Activated naive CD4-positive, alpha-beta T cell treated with anti-CD3 and anti-CD28 coated beads, Interleukin-2, amount 50 U/mL, for 72 hours (primary cell): ENCODE results near the gene PARG. TPM values are rescaled to one million over a fixed set of nuclear protein-coding genes. Genes with fewer than 3 reads are reported as not detected.
"Not testable (repeated sequence)": the region's sequence is repeated elsewhere in the genome, so short reads cannot be mapped to it uniquely, and the experiment has no call there.

ENCODE experiments used
- ATAC-seq, 2 donors: fragments of 150-1000 bp; cut with Tn5 transposase; 2 replicates each; pipeline ENCODE4 v1.10.0; 2021; ENCODE audit warnings: mild to moderate bottlenecking in 2 of 2, moderate library complexity in 2 of 2
- DNase-seq, 2 donors: peaks; one replicate each; pipeline ENCODE4 v3.0.0; 2021 to 2022; ENCODE audit warnings: low spot score in 2 of 2
- H3K27ac Mint-ChIP-seq, 2 donors: one replicate each; pipeline ENCODE4 v1.8.0; 2022; ENCODE audit warnings: mild to moderate bottlenecking in 2 of 2, mixed read lengths in 2 of 2
- H3K36me3 Mint-ChIP-seq, 2 donors: one replicate each; pipeline ENCODE4 v1.8.0; 2022; ENCODE audit warnings: mixed read lengths in 2 of 2
- H3K9me3 Mint-ChIP-seq, 2 donors: one replicate each; pipeline ENCODE4 v1.8.0; 2022; ENCODE audit warnings: mixed read lengths in 2 of 2
- total RNA-seq, 2 donors: library from RNA; stranded (reverse); gene quantifications; one replicate each; pipeline ENCODE4 v1.2.3, GENCODE V29; 2022

Gene PARG
- 10 to 100 TPM; 23.8 to 33.0 TPM for total RNA-seq

- peak; percentile 90 for ATAC-seq
- not testable (repeated sequence) for H3K9me3 Mint-ChIP-seq
- peak; percentile 77 to 84 for DNase-seq
- Mint-ChIP-seq H3K36me3 (peaks cover 0 to 18% of the 10 kb centered on the region in 2 donors), H3K27ac (peak within 1 kb of the TSS; percentile 90 to 98)
These were observed at the start of gene PARG, which contains the start of gene TIMM23B for GRCh38 chr10:49941447-49942338. TSS of gene PARG (minus strand) at chr10:49942027. CDS start at chr10:49941725, 302 bp downstream. TSS of gene TIMM23B (plus strand) at chr10:49942053. CDS start at chr10:49942195, 142 bp downstream.

GRCh38 chr10:49988376-49988775, 46.5 kb upstream of the PARG start, which contains the start of gene AGAP6:
TSS of gene AGAP6 (plus strand) at chr10:49988406. CDS start at chr10:49988716, 310 bp downstream.
- not testable (repeated sequence) for ATAC-seq, H3K9me3 Mint-ChIP-seq, H3K27ac Mint-ChIP-seq, H3K36me3 Mint-ChIP-seq, DNase-seq

GRCh38 chr10:49987207-49987606, 45.4 kb upstream of the PARG start:
- ATAC-seq, H3K36me3 Mint-ChIP-seq, H3K27ac Mint-ChIP-seq: not testable (repeated sequence)

DNA sequence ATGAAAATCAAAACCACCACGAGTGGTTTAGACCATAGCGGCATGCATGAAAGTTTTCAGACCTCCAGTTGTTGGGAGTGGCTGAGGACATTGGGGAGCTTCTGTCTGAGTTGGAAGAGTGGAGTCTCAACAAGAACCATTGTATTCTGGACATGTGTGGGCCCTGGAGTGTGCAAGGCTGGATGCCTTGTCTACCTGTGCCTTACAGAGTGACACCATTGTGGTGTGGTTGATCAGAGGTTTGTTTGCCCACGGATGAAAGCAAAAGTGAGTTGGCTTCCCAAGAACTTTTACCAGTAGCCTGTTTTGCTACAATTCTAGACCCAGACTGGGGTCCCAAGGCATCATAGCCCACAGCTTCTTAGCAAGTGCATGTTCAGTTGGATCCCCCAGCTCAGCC, 35.9 kb upstream of the PARG start:
- H3K9me3 Mint-ChIP-seq, H3K36me3 Mint-ChIP-seq, H3K27ac Mint-ChIP-seq, ATAC-seq, DNase-seq: not testable (repeated sequence)

More at GRCh38 chr10:49987207-49987606, 45.4 kb upstream of the PARG start:
- DNase-seq, H3K9me3 Mint-ChIP-seq: not testable (repeated sequence)

GRCh38 chr10:49972094-49972493, 30.3 kb upstream of the PARG start:
- not testable (repeated sequence) for H3K36me3 Mint-ChIP-seq, ATAC-seq, H3K9me3 Mint-ChIP-seq, H3K27ac Mint-ChIP-seq, DNase-seq

GRCh38 chr10:49971466-49971865, 29.6 kb upstream of the PARG start:
- not testable (repeated sequence) for H3K9me3 Mint-ChIP-seq, H3K36me3 Mint-ChIP-seq, H3K27ac Mint-ChIP-seq, DNase-seq, ATAC-seq

DNA sequence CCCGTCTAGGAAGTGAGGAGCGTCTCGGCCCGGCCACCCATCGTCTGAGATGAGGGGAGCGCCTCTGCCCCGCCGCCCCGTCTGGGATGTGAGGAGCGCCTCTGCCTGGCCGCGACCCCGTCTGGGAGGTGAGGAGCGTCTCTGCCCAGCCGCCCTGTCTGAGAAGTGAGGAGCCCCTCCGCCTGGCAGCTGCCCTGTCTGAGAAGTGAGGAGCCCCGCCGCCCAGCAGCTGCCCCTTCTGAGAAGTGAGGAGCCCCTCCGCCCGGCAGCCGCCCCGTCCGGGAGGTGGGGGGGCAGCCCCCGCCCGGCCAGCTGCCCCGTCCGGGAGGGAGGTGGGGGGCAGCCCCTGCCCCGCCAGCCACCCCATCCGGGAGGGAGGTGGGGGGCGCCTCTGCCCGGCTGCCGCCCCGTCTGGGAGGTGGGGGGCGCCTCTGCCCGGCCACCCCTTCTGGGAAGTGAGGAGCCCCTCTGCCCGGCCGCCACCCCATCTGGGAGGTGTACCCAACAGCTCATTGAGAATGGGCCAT, 28.6 kb upstream of the PARG start:
- not testable (repeated sequence) for DNase-seq, ATAC-seq, H3K27ac Mint-ChIP-seq, H3K36me3 Mint-ChIP-seq, H3K9me3 Mint-ChIP-seq

DNA sequence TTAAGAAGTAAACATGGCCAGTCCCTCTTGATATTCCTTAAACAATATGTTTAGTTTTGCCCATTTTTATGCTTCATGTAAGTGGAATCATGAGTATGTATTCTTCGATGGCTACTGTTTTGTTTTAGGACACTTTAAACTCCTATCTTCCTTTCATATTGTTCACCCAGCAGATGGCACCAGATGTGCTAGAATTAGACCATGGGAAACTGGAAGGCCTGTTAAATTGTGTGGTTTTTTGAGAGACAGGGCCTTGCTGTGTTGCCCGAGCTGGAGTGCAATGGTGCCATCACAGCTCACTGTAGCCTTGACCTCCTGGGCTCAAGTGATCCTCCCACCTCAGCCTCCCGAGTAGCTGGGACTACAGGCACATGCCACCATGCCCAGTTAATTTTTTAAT, 11.3 kb upstream of the PARG start:
- not testable (repeated sequence) for DNase-seq, H3K36me3 Mint-ChIP-seq, H3K9me3 Mint-ChIP-seq, H3K27ac Mint-ChIP-seq
- peak in 1 of 2 donors; percentile 35 for ATAC-seq

DNA sequence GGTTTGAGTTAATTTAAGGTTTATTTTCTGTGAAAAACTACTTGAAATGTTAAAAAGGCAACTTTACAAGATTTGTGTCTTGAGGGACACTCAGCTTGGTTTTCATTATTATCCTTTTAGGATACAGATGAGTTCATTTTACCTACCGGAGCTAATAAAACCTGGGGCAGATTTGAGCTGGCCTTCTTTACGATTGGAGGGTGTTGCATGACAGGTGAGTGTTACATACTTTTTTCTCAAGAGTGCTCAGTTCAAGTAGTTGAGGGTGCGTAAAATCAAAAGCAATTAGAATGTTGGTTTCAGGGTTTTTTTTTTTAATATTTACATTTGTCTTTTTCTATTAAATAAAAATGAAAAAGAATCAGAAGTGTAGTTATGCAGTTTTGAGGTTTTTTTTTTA, 10.2 kb upstream of the PARG start:
- H3K9me3 Mint-ChIP-seq, H3K36me3 Mint-ChIP-seq, DNase-seq, H3K27ac Mint-ChIP-seq, ATAC-seq: not testable (repeated sequence)

GRCh38 chr10:49948737-49949136, 6.9 kb upstream of the PARG start:
- not testable (repeated sequence) for H3K36me3 Mint-ChIP-seq, H3K27ac Mint-ChIP-seq, DNase-seq, H3K9me3 Mint-ChIP-seq
- ATAC-seq = peak in 1 of 2 donors; percentile 20

DNA sequence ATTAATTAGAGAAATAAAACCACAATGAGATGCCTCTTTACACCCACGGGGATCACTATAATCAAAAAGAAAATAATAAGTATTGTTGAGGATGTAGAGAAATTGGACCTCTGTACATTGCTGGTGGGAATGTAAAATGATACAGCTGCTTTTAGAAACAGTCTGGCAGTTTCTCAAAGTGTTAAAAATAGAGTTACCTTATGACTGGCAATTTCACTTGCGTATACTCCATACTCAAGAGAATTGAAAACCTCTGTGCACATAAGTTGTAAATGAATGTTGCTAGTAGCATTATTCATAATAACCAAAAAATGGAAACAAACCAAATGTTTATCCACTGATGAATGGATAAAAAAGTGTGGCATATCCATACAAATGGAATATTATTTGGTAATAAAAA, 6.3 kb upstream of the PARG start:
- not testable (repeated sequence) for DNase-seq, H3K27ac Mint-ChIP-seq, H3K9me3 Mint-ChIP-seq, H3K36me3 Mint-ChIP-seq
- ATAC-seq = peak in 1 of 2 donors; percentile 62

DNA sequence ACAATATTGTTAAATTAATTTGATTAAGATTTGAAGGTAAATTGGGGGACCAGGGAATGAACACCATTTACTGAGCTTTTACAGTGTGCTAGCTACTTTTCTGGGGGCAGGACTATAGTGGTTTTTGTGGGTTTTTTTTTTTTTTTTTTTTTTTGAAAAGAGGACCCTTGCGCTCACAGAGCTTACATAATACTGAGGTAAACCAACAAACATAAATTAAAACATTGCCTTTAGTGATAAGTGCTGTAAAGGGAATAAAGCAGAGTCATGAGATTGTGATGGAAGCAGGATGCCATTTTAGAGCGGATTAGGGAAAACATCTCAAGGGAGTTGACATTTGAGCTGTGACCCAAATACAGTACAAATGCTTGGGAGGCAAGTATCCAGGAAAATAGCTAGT, 1.8 kb upstream of the PARG start:
- peaks cover 0 to 18% of the 10 kb centered on the region in 2 donors for H3K36me3 Mint-ChIP-seq
- ATAC-seq, H3K9me3 Mint-ChIP-seq, DNase-seq: not testable (repeated sequence)
- H3K27ac Mint-ChIP-seq = peak overlapping the region in 1 of 2 donors; percentile 98

- not testable (repeated sequence) for DNase-seq, H3K9me3 Mint-ChIP-seq
- Mint-ChIP-seq H3K27ac (peak overlapping the region; percentile 90 to 98), H3K36me3 (peaks cover 0 to 18% of the 10 kb centered on the region in 2 donors)
- peak; percentile 21 to 37 for ATAC-seq
These were observed 495 bp upstream of the PARG start for GRCh38 chr10:49942339-49942705.

DNA sequence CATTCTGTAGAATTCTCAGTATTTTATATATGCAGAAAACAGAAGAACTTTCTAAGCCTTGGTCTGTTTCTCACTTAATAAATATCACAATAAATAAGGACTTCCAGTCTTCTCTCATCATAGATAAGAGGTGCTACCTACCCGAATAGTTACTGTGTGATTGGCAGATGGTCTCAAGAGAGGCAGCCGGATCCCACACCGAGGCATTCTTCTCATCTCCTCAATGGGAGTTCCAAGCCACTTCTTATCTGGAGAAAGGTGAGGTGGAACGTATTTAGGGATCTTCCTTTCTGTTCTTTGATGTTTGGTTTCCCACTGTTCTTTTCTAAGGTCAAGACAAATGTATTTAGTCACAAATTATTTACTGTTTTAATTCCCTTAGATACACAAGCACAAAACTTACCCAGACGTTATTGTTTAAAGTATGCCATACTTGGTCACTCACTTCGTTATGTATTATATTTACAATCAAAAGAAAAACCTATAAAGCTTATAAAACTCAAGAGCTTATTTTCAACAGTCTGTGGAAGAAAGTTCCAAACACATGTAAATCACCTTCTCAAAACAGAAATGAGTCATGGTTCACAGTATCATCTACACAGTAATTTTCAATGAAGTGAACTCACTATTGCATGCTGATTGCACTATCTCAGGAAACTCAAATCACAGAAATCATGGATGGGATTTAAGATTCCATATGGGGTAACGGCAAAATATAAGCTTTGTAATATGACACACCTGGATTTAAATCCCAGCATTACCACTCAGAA, 9.7 kb downstream of the PARG start:
- H3K27ac Mint-ChIP-seq, DNase-seq, H3K36me3 Mint-ChIP-seq, H3K9me3 Mint-ChIP-seq: not testable (repeated sequence)
- ATAC-seq = peak in 1 of 2 donors; percentile 60

DNA sequence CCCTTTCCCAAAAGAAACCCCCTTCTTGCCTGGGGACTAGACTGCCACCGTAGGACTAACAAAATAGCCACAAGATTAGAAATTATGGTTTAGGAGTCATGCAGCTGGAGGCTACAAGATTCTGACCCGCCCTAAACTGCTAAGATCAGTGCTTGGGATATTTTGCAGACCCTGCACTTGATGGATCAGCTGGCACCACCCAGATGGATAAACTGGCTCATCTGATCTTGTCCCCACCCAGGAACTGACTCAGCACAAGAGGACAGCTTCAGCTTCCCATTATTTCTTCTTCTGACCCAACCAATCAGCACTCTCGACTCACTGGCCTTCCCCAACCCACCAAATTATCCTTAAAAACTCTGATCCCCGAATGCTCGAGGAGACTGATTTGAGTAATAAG, 10.6 kb downstream of the PARG start:
- not testable (repeated sequence) for H3K27ac Mint-ChIP-seq, H3K36me3 Mint-ChIP-seq, H3K9me3 Mint-ChIP-seq, ATAC-seq, DNase-seq

DNA sequence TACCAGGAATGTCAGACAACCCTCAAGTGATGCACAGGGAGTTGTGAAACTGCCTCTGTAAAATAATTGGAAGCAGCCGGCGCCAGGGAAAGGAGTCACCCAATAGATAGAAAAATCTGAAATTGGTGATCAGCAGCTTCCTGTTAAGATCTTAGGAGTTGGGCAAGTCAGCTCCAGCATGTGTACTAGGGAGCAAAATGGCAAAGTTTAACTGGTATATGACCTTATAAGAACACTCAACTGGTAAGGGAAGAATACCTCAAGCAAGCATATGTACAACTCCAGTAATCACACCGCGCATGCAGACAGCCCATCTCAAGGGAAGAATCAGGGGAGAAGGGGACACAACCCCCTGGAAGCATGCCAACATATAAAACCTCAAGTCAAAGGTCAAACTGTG, 18.3 kb downstream of the PARG start:
- not testable (repeated sequence) for DNase-seq, ATAC-seq, H3K27ac Mint-ChIP-seq, H3K36me3 Mint-ChIP-seq, H3K9me3 Mint-ChIP-seq

- H3K27ac Mint-ChIP-seq, H3K9me3 Mint-ChIP-seq, DNase-seq, ATAC-seq, H3K36me3 Mint-ChIP-seq: not testable (repeated sequence)
These were observed 19.8 kb downstream of the PARG start for GRCh38 chr10:49922041-49922440.
